GM19099 (cell line): ENCODE data around the gene SYCE1.

Experiments
- POLR2A ChIP-seq: IDR thresholded peaks from 3 replicates; pipeline ENCODE4 v1.6.1; 2011; ENCODE audit warnings: low read depth; ENCODE audit not compliant: insufficient read length; ENCODE audit errors: extremely low read depth

The SYCE1 gene

GRCh38 chr10:133555521-133555920 lies 9.9 kb downstream of the SYCE1 start:
- no peak for TF ChIP-seq POLR2A

GRCh38 chr10:133554600-133554999 lies 10.8 kb downstream of the SYCE1 start:
- no peak for TF ChIP-seq POLR2A

- TF ChIP-seq POLR2A: no peak
Measured at GRCh38 chr10:133544506-133544905, 20.9 kb downstream of the SYCE1 start.

GRCh38 chr10:133537546-133538545 lies 27.5 kb downstream of the SYCE1 start:
- no peak for TF ChIP-seq POLR2A

- no peak for TF ChIP-seq POLR2A
Measured at GRCh38 chr10:133536198-133536597, 29.2 kb downstream of the SYCE1 start.

- no peak for TF ChIP-seq POLR2A
Measured at GRCh38 chr10:133534417-133534816, 31.0 kb downstream of the SYCE1 start.

- TF ChIP-seq POLR2A: no peak
Measured at GRCh38 chr10:133532871-133533270, 32.5 kb downstream of the SYCE1 start.

- no peak for TF ChIP-seq POLR2A
Measured at GRCh38 chr10:133530506-133530905, 34.9 kb downstream of the SYCE1 start.

- no peak for TF ChIP-seq POLR2A
Measured at GRCh38 chr10:133529576-133529946, 35.8 kb downstream of the SYCE1 start.

- TF ChIP-seq POLR2A: no peak
Measured at GRCh38 chr10:133528845-133529575, 36.4 kb downstream of the SYCE1 start.

- no peak for TF ChIP-seq POLR2A
Measured at GRCh38 chr10:133528296-133528844, 37.0 kb downstream of the SYCE1 start.

- TF ChIP-seq POLR2A: no peak
Measured at GRCh38 chr10:133527771-133528271, 37.6 kb downstream of the SYCE1 start.

- no peak for TF ChIP-seq POLR2A
Measured at GRCh38 chr10:133526957-133527588, 38.3 kb downstream of the SYCE1 start, which contains the start of gene CYP2E1. Gene CYP2E1 (plus strand): TSS chr10:133527363. CDS start chr10:133527396, 33 bp downstream.

GRCh38 chr10:133525444-133525843 lies 39.9 kb downstream of the SYCE1 start:
- TF ChIP-seq POLR2A: no peak

- TF ChIP-seq POLR2A: no peak
Measured at GRCh38 chr10:133523631-133524203, 41.7 kb downstream of the SYCE1 start.

- TF ChIP-seq POLR2A: no peak
Measured at GRCh38 chr10:133520193-133520738, 45.1 kb downstream of the SYCE1 start.
